OCI-LY7 (cell line): ENCODE data around the gene STAT4.

Experiments used
- EZH2phosphoT487 ChIP-seq: fragments of 200-600 bp; sonication (generic); IDR thresholded peaks from 2 replicates; pipeline ENCODE4 v1.6.1; 2018; ENCODE audit warnings: low read depth, borderline replicate concordance, mild to moderate bottlenecking, mixed run types, antibody characterized with exemption, low read length, moderate library complexity, mixed read lengths
- TF ChIP-seq, protein P1 (sequence below): fragments of 200-600 bp; sonication (generic); conservative IDR thresholded peaks from 2 replicates; pipeline ENCODE4 v1.5.1; 2014; ENCODE audit warnings: mild to moderate bottlenecking, antibody characterized with exemption, low read length, moderate library complexity, mixed read lengths

DNA sequence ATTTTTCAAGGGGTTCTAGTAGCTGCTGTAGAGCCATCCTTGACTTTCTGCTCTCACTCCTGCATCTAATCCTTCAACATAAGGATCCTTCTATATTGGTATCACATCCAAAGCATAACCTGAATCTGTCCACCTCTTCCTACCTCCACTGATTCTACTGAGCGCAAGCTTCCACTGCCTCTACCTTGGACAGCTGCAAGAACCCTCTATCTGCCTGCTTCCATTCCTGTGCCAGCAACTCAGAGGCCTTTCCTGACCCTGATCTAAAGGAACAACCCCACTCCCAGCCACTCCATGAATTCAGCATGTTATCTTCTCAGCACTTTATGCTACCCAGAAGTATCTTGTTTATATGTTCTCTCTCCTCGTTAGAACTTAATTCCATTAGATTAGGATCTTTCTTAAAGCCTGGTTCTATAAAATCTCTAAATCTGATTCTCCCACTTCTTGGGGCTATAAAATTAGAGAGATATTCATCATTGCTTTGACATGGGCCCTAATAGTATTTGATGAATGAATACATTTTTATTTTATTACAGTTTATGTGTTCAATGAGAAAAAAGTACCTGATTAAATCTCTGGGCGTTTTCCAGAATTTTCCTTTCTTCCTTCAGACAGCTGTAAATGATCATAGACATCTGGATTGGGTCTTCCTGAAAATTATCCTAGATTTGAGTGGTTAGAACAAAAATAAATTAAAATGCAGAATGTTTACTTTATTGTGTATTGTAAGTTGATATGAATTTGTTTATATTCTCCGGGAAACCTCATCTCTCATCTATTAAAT lies 143.6 kb downstream of the STAT4 start:
- TF ChIP-seq, protein P1, sequence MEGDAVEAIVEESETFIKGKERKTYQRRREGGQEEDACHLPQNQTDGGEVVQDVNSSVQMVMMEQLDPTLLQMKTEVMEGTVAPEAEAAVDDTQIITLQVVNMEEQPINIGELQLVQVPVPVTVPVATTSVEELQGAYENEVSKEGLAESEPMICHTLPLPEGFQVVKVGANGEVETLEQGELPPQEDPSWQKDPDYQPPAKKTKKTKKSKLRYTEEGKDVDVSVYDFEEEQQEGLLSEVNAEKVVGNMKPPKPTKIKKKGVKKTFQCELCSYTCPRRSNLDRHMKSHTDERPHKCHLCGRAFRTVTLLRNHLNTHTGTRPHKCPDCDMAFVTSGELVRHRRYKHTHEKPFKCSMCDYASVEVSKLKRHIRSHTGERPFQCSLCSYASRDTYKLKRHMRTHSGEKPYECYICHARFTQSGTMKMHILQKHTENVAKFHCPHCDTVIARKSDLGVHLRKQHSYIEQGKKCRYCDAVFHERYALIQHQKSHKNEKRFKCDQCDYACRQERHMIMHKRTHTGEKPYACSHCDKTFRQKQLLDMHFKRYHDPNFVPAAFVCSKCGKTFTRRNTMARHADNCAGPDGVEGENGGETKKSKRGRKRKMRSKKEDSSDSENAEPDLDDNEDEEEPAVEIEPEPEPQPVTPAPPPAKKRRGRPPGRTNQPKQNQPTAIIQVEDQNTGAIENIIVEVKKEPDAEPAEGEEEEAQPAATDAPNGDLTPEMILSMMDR = no peak
- no peak for TF ChIP-seq EZH2phosphoT487
